Astrocyte (in vitro differentiated cells and primary cell): Measurements from ENCODE around the gene NPLOC4. TPM values are rescaled to one million over a fixed set of nuclear protein-coding genes. Genes with fewer than 3 reads are reported as not detected.

Experiments
- DNase-seq: peaks from one replicate; pipeline ENCODE4 v3.0.0-alpha.2; 2010; ENCODE audit warnings: low read depth
- FAIRE-seq: peaks from 2 replicates; lab custom pipeline; 2011; peaks lifted over from hg19 to GRCh38; lab: Jason Lieb, UNC
- H2AFZ ChIP-seq: 2 replicates; pipeline ENCODE4 v1.6.0; 2012; ENCODE audit warnings: low read depth, low read length, inconsistent platforms
- H3K27ac ChIP-seq: 2 replicates; pipeline ENCODE4 v1.5.1; 2011; ENCODE audit warnings: low read depth, low read length, inconsistent platforms
- H3K27me3 ChIP-seq: 2 replicates; pipeline ENCODE4 v1.6.0; 2011; ENCODE audit warnings: low read length, inconsistent platforms; ENCODE audit not compliant: insufficient read depth
- H3K36me3 ChIP-seq: 2 replicates; pipeline ENCODE4 v1.5.1; 2011; ENCODE audit warnings: low read length, inconsistent platforms; ENCODE audit not compliant: insufficient read depth
- H3K4me1 ChIP-seq: 2 replicates; pipeline ENCODE4 v1.5.1; 2011; ENCODE audit warnings: low read length, inconsistent platforms; ENCODE audit not compliant: insufficient read depth
- H3K4me2 ChIP-seq: 2 replicates; pipeline ENCODE4 v1.6.0; 2012; ENCODE audit warnings: low read length, inconsistent platforms
- H3K4me3 ChIP-seq: 2 replicates; pipeline ENCODE4 v1.5.1; 2011; ENCODE audit warnings: low read depth, mild to moderate bottlenecking, low read length, inconsistent platforms; ENCODE audit not compliant: insufficient read depth
- H3K79me2 ChIP-seq: 2 replicates; pipeline ENCODE4 v1.6.0; 2012; ENCODE audit warnings: mild to moderate bottlenecking, low read length, inconsistent platforms; ENCODE audit not compliant: insufficient read depth
- H3K9ac ChIP-seq: 2 replicates; pipeline ENCODE4 v1.6.0; 2012; ENCODE audit warnings: mild to moderate bottlenecking, low read length, inconsistent platforms
- H3K9me3 ChIP-seq: 2 replicates; pipeline ENCODE4 v1.5.1; 2012; ENCODE audit warnings: low read depth, mild to moderate bottlenecking, low read length, inconsistent platforms; ENCODE audit not compliant: insufficient read depth
- H4K20me1 ChIP-seq: 2 replicates; pipeline ENCODE4 v1.6.0; 2012; ENCODE audit warnings: low read length, inconsistent platforms; ENCODE audit not compliant: insufficient read depth
- H3K27ac Mint-ChIP-seq: one replicate; pipeline ENCODE4 v1.8.0; 2021; ENCODE audit warnings: mild to moderate bottlenecking, mixed read lengths; ENCODE audit not compliant: unreplicated experiment
- H3K27me3 Mint-ChIP-seq: one replicate; pipeline ENCODE4 v1.8.0; 2021; ENCODE audit warnings: low read depth, mixed read lengths; ENCODE audit not compliant: unreplicated experiment
- H3K36me3 Mint-ChIP-seq: one replicate; pipeline ENCODE4 v1.8.0; 2021; ENCODE audit warnings: low read depth, mixed read lengths; ENCODE audit not compliant: unreplicated experiment
- H3K4me1 Mint-ChIP-seq: one replicate; pipeline ENCODE4 v1.8.0; 2021; ENCODE audit warnings: low read depth, mixed read lengths; ENCODE audit not compliant: unreplicated experiment
- H3K4me3 Mint-ChIP-seq: one replicate; pipeline ENCODE4 v1.8.0; 2021; ENCODE audit warnings: mild to moderate bottlenecking, moderate library complexity, mixed read lengths; ENCODE audit not compliant: unreplicated experiment
- H3K9me3 Mint-ChIP-seq: one replicate; pipeline ENCODE4 v1.8.0; 2021; ENCODE audit warnings: mild to moderate bottlenecking, mixed read lengths; ENCODE audit not compliant: unreplicated experiment
- EZH2 ChIP-seq: IDR thresholded peaks from 2 replicates; pipeline ENCODE4 v1.6.1; 2012; ENCODE audit warnings: mild to moderate bottlenecking, low read length, inconsistent platforms; ENCODE audit not compliant: insufficient read depth
- total RNA-seq: library from RNA; stranded (reverse); gene quantifications from 2 replicates; pipeline ENCODE4 v1.2.1, GENCODE V29; 2021
- TF ChIP-seq, protein P1 (sequence below): IDR thresholded peaks from 2 replicates; pipeline ENCODE4 v1.5.1; 2011; ENCODE audit warnings: low read depth, mild to moderate bottlenecking, inconsistent platforms, low read length, moderate library complexity; ENCODE audit not compliant: insufficient read depth

The NPLOC4 gene
- total RNA-seq, 1 donor from 2014 or later = 125 TPM

DNA sequence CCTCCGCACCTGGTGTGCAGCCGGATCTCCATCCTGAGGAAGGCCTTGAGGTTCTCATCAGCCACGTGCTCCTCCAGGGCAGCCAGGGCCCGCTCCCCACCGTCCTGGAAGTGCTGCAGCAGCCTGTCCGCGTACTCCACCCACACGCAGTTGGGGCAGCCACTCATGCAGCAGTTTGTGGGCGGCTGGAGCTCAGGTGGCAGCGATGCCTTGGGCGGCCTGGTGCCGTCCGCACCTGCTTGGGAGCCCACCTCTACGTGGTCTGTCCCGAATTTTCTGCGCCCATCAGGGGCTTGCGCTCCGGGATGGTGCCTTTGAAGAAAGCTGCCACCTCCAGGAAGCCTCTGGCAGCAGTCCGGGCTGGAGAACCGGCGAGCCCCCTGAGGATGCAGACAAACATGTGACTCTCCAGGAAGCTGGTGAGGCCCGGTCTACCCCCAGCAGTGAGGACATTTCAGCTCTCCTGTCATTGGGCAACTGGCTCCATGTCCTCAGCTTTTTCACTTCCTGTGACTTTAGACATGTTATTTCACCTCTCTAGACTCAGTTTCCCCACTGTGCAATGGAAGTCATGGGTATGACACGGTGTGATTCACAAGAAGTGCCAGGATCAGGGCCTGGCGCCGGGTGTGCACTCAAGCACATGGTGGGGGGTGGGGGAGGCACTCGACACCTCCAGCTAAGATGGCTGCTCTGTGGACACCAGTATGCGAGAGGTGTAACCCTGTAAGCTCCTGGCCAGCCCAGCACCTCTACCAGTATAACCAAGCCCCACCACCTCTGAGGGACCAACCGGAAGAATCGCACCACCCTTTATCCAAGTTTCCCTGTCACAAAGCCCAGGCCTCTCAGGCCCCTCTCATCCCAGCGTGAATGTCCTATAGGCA, 28.5 kb upstream of the NPLOC4 start:
- Histone ChIP-seq H3K4me1 (peaks cover 17% of the 10 kb centered on the region), H3K79me2 (peaks cover 52% of the 10 kb centered on the region), H3K9ac (peak overlapping the region; percentile 93), H2AFZ (peak overlapping the region; percentile 61), H3K4me2 (peak overlapping the region; percentile 97), H3K27ac (peak overlapping the region; percentile 77), H3K4me3 (peak overlapping the region; percentile 84), H3K36me3 (peaks cover 4% of the 10 kb centered on the region), H3K27me3 (no peaks in the 10 kb centered on the region), H3K9me3 (no peaks in the 10 kb centered on the region), H4K20me1 (peaks cover 12% of the 10 kb centered on the region)
- H3K27ac Mint-ChIP-seq = peak overlapping the region; percentile 96
- DNase-seq = no peak
- peaks cover 18% of the 10 kb centered on the region for H3K4me1 Mint-ChIP-seq
- TF ChIP-seq, protein P1, sequence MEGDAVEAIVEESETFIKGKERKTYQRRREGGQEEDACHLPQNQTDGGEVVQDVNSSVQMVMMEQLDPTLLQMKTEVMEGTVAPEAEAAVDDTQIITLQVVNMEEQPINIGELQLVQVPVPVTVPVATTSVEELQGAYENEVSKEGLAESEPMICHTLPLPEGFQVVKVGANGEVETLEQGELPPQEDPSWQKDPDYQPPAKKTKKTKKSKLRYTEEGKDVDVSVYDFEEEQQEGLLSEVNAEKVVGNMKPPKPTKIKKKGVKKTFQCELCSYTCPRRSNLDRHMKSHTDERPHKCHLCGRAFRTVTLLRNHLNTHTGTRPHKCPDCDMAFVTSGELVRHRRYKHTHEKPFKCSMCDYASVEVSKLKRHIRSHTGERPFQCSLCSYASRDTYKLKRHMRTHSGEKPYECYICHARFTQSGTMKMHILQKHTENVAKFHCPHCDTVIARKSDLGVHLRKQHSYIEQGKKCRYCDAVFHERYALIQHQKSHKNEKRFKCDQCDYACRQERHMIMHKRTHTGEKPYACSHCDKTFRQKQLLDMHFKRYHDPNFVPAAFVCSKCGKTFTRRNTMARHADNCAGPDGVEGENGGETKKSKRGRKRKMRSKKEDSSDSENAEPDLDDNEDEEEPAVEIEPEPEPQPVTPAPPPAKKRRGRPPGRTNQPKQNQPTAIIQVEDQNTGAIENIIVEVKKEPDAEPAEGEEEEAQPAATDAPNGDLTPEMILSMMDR = no peak
- TF ChIP-seq EZH2 = no peak
- H3K27me3 Mint-ChIP-seq = no peaks in the 10 kb centered on the region
- no peak for FAIRE-seq
- no peaks in the 10 kb centered on the region for H3K9me3 Mint-ChIP-seq
- peaks cover 3% of the 10 kb centered on the region for H3K36me3 Mint-ChIP-seq
- H3K4me3 Mint-ChIP-seq = peak overlapping the region; percentile 93

DNA sequence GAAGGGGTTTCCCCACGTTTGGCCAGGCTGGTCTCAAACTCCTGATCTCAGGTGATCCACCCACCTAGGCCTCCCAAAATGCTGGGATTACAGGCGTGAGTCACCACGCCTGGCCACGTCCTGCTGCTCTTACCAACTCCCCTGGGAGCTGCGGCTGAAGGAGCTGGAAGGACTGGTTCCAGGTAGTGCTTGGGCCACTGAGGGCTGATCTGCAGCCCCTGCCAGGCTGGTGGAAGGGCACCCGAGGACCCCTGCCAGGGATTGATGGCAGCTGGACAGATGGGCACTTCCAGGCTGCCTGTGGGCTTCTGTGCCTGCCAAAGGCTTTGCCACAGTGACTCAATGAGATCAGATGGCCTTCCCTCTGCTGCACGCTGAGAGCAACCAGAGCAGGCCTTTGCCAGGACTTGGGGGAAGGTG, 27.1 kb upstream of the NPLOC4 start:
- Mint-ChIP-seq H3K27me3 (no peaks in the 10 kb centered on the region), H3K4me1 (peaks cover 18% of the 10 kb centered on the region), H3K27ac (no peak overlapping the region), H3K36me3 (peaks cover 3% of the 10 kb centered on the region), H3K4me3 (peak overlapping the region; percentile 57), H3K9me3 (no peaks in the 10 kb centered on the region)
- no peaks in the 10 kb centered on the region for H3K9me3 ChIP-seq
- H3K36me3 ChIP-seq = no peaks in the 10 kb centered on the region
- no peaks in the 10 kb centered on the region for H3K27me3 ChIP-seq
- no peak overlapping the region for H3K4me2 ChIP-seq
- no peak overlapping the region for H3K9ac ChIP-seq
- H3K27ac ChIP-seq = no peak overlapping the region
- no peak overlapping the region for H3K4me3 ChIP-seq
- peaks cover 17% of the 10 kb centered on the region for H3K4me1 ChIP-seq
- peaks cover under 1% of the 10 kb centered on the region for H4K20me1 ChIP-seq
- FAIRE-seq (no peak), DNase-seq (no peak)
- H2AFZ ChIP-seq = no peak overlapping the region
- peaks cover 40% of the 10 kb centered on the region for H3K79me2 ChIP-seq
- TF ChIP-seq, protein P1 = no peak

DNA sequence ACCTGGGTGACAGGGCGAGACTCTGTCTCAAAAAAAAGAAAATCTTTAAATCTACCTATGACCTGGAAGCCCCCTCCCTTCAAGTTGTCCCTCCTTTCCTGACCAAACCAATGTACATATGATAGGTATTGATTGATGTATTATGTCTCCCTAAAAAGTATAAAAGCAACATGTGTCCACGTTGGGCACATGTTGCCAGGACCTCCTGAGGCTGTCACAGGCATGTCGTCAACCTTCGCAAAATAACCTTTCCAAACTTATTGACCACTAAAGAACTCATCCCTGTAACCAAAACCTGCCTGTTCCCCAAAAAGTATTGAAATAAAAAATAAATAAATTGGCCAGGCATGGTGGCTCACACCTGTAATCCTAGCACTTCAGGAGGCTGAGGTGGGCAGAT, 25.1 kb upstream of the NPLOC4 start:
- Histone ChIP-seq H3K4me1 (peaks cover 8% of the 10 kb centered on the region), H2AFZ (no peak overlapping the region), H3K4me2 (no peak overlapping the region), H3K4me3 (no peak overlapping the region), H3K79me2 (peaks cover 20% of the 10 kb centered on the region), H3K9me3 (no peaks in the 10 kb centered on the region), H4K20me1 (no peaks in the 10 kb centered on the region), H3K27ac (no peak overlapping the region), H3K36me3 (no peaks in the 10 kb centered on the region), H3K9ac (no peak overlapping the region), H3K27me3 (no peaks in the 10 kb centered on the region)
- no peak for TF ChIP-seq EZH2
- TF ChIP-seq, protein P1 = no peak
- Mint-ChIP-seq H3K9me3 (no peaks in the 10 kb centered on the region), H3K27me3 (no peaks in the 10 kb centered on the region), H3K4me1 (peaks cover 6% of the 10 kb centered on the region), H3K27ac (no peak overlapping the region), H3K4me3 (no peak overlapping the region), H3K36me3 (no peaks in the 10 kb centered on the region)
- DNase-seq (no peak), FAIRE-seq (no peak)
